ENCODE data around the gene USE1. TPM values are rescaled to one million over a fixed set of nuclear protein-coding genes. Genes with fewer than 3 reads are reported as not detected.

Gene USE1
- total RNA-seq, 1 experiment from 2014 or later, result 27.5 TPM

DNA sequence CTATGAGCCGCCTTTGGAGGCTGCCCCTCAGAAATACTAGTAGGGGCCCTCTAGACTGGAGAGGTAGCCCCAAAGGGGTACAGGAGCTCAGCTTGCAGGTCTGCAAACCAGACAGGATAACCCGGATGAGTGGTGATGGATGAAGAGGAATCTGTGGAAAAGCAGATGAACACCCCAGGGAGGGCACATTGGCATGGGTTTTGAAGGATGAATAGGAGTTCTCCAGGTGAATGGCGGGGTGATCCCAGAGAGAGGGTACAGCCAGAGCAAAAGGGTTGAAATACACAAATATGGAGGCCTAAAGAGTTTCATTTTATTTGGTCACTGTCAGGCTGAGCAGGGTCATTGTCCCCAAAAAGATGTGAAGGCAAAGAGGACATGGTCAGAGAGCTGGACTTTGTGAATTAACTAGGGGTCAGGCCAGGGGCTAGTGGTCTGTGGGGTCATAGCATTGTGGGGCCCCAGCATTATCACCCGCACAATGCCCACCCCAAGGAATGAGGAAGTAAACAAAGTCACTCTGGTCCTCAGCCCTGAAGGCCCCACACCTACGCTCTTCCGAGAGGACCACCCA is 25.8 kb downstream of the USE1 start:
- ATAC-seq, result no peak

More for the DNA sequence above, 25.8 kb downstream of the USE1 start:
- no peak overlapping the region for H3K9ac ChIP-seq (ENCODE audit: low read length)
- H2AFZ ChIP-seq (ENCODE audit: low read depth, low read length, poor library complexity, severe bottlenecking), result no peak overlapping the region
- no peaks in the 10 kb centered on the region for H3K27me3 ChIP-seq (ENCODE audit: insufficient read depth, low read length)
- H3K4me3 ChIP-seq (replicated peaks in 1 of 2; ENCODE audit: low read depth in 1 of 2, low read length in 2 of 2), result no peak overlapping the region
- H3K36me3 ChIP-seq (ENCODE audit: control insufficient read depth in 1 of 2, insufficient read depth in 2 of 2, low read length in 2 of 2), result peaks cover 0 to 4% of the 10 kb centered on the region in 2 experiments; a peak in 1 of 4 replicates
- POLR2A ChIA-PET, result no interaction called here
- H3K4me2 ChIP-seq (ENCODE audit: low read length), result no peak overlapping the region
- intact Hi-C loops (cut with micrococcal nuclease), result no loop called here
- H3K79me2 ChIP-seq (ENCODE audit: insufficient read depth, low read length), result peaks cover 51% of the 10 kb centered on the region
- BruUV-seq (replicated peaks), result no TSS peak
- no peaks in the 10 kb centered on the region for H3K9me3 ChIP-seq (ENCODE audit: control insufficient read depth in 1 of 2, insufficient read depth in 1 of 2, low read depth in 1 of 2, low read length in 2 of 2)
- TF ChIP-seq, protein P1, sequence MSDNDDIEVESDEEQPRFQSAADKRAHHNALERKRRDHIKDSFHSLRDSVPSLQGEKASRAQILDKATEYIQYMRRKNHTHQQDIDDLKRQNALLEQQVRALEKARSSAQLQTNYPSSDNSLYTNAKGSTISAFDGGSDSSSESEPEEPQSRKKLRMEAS (IDR thresholded peaks at IDR 0.05), result no peak
- TF ChIP-seq, protein P2, sequence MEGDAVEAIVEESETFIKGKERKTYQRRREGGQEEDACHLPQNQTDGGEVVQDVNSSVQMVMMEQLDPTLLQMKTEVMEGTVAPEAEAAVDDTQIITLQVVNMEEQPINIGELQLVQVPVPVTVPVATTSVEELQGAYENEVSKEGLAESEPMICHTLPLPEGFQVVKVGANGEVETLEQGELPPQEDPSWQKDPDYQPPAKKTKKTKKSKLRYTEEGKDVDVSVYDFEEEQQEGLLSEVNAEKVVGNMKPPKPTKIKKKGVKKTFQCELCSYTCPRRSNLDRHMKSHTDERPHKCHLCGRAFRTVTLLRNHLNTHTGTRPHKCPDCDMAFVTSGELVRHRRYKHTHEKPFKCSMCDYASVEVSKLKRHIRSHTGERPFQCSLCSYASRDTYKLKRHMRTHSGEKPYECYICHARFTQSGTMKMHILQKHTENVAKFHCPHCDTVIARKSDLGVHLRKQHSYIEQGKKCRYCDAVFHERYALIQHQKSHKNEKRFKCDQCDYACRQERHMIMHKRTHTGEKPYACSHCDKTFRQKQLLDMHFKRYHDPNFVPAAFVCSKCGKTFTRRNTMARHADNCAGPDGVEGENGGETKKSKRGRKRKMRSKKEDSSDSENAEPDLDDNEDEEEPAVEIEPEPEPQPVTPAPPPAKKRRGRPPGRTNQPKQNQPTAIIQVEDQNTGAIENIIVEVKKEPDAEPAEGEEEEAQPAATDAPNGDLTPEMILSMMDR (IDR thresholded peaks at IDR 0.05 in 2 of 3, conservative IDR thresholded peaks at IDR 0.05 in 1 of 3; ENCODE audit: borderline replicate concordance in 1 of 3, insufficient read depth in 1 of 3, low read depth in 2 of 3, low read length in 2 of 3), result no peak
- TF ChIP-seq, protein P3, sequence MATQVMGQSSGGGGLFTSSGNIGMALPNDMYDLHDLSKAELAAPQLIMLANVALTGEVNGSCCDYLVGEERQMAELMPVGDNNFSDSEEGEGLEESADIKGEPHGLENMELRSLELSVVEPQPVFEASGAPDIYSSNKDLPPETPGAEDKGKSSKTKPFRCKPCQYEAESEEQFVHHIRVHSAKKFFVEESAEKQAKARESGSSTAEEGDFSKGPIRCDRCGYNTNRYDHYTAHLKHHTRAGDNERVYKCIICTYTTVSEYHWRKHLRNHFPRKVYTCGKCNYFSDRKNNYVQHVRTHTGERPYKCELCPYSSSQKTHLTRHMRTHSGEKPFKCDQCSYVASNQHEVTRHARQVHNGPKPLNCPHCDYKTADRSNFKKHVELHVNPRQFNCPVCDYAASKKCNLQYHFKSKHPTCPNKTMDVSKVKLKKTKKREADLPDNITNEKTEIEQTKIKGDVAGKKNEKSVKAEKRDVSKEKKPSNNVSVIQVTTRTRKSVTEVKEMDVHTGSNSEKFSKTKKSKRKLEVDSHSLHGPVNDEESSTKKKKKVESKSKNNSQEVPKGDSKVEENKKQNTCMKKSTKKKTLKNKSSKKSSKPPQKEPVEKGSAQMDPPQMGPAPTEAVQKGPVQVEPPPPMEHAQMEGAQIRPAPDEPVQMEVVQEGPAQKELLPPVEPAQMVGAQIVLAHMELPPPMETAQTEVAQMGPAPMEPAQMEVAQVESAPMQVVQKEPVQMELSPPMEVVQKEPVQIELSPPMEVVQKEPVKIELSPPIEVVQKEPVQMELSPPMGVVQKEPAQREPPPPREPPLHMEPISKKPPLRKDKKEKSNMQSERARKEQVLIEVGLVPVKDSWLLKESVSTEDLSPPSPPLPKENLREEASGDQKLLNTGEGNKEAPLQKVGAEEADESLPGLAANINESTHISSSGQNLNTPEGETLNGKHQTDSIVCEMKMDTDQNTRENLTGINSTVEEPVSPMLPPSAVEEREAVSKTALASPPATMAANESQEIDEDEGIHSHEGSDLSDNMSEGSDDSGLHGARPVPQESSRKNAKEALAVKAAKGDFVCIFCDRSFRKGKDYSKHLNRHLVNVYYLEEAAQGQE (IDR thresholded peaks at IDR 0.05; ENCODE audit: low read depth), result no peak
- TF ChIP-seq EGR1 (IDR thresholded peaks at IDR 0.05; ENCODE audit: low read depth), result no peak
- TF ChIP-seq EZH2phosphoT487 (IDR thresholded peaks at IDR 0.05; ENCODE audit: borderline replicate concordance), result no peak
- TF ChIP-seq ZFX (IDR thresholded peaks at IDR 0.05), result no peak
- TF ChIP-seq SP1 (IDR thresholded peaks at IDR 0.05; ENCODE audit: low read depth), result no peak
- TF ChIP-seq ZNF274 (IDR thresholded peaks at IDR 0.05; ENCODE audit: low read depth, low read length), result no peak
- TF ChIP-seq EZH2 (IDR thresholded peaks at IDR 0.05), result no peak
- TF ChIP-seq YY1 (IDR thresholded peaks at IDR 0.05; ENCODE audit: extremely low read depth, insufficient replicate concordance, low read depth, low read length), result no peak
- no peak for TF ChIP-seq JUND (IDR thresholded peaks at IDR 0.05)
- no peak for TF ChIP-seq RAD21 (IDR thresholded peaks at IDR 0.05; ENCODE audit: low read depth)
- no peak for TF ChIP-seq CBX3 (IDR thresholded peaks at IDR 0.05; ENCODE audit: low read depth)
- CTCF ChIA-PET, result no interaction called here
- no peak for DNase-seq (ENCODE audit: low read depth, low spot score)
- RAD21 ChIA-PET (ENCODE audit: low non-redundant PET in 1 of 2, low total read pairs in 2 of 2, uncharacterized antibody in 2 of 2, unreplicated experiment in 2 of 2), result no interaction called here
- peaks cover 24 to 47% of the 10 kb centered on the region in 2 experiments for H3K4me1 ChIP-seq (ENCODE audit: control insufficient read depth in 1 of 2, insufficient read depth in 2 of 2, low read length in 2 of 2)
- H3K9me2 ChIP-seq (ENCODE audit: insufficient read depth), result no peaks in the 10 kb centered on the region
- H4K20me1 ChIP-seq (ENCODE audit: insufficient read depth), result no peaks in the 10 kb centered on the region
- H3K27ac ChIP-seq (ENCODE audit: low read depth, low read length), result no peak overlapping the region; the same call in 1 of the 2 replicates

Measured in HCT116 (cell line).